NCI-H187 (cell line): ENCODE data around the gene NEMP1.
"Not testable (repeated sequence)": the region's sequence is repeated elsewhere in the genome, so short reads cannot be mapped to it uniquely, and the experiment has no call there.

ENCODE experiments used
- DNase-seq, 2 experiments: peaks; one replicate each; lab custom pipeline; 2025; lab: John Stamatoyannopoulos, UW

NEMP1 gene

DNA sequence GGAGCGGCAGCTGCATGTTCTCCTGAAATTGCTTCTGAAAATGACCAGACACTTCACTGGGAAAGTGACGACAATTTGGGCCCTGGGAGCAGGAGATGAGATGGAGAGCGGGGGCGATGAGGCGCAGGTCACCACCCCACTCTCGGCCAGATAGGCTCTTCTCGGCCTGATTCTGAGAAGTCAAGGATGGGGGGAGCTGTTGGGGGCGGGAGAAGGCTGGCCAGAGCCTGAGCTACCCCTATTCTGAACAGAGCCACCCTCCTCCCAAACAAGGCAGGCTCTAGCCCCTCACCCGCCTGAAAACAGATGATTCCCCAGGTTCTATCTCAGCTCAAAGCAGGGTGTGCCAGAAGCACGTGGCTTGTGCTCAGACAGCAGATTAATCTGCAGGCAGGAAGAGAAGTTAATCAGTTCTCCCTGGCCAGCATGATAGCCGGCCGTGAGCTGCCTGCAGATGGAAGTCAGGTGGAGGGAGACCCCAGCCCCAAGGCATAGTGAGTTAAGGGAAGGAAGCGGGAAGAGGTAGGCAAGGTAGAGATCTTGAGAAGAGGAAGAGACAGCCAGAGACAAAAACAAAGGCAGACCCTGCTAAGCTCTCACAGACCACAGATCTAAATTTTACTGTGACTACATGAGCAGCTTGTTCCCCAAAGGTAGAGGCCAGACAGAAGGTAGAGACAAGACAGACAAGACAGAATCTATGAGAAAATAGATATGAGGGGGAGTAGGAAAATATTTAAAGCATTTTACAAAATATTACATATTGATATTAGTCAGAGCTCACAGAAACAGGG lies 51.4 kb downstream of the NEMP1 start:
- DNase-seq, result no peak

DNA sequence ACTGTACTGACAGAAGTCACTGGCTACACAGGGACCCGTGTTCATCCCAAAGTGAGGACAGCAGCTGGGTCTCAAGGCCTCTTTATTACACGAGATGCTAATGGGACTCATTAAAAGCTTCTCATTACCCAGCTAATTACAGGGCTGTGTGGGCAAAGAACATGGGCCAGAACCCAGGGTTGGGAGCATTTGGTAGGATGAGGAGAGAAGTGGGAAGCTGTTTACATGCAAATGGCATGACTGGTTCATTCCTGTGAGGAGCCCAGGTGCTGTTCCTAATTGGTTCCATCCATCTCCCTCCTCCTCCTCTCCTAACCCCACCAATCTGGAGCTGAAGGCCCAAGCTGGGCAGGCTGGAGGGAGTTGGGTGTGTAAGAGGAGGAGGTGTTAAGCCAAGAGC lies 53.4 kb downstream of the NEMP1 start:
- no peak for DNase-seq

DNA sequence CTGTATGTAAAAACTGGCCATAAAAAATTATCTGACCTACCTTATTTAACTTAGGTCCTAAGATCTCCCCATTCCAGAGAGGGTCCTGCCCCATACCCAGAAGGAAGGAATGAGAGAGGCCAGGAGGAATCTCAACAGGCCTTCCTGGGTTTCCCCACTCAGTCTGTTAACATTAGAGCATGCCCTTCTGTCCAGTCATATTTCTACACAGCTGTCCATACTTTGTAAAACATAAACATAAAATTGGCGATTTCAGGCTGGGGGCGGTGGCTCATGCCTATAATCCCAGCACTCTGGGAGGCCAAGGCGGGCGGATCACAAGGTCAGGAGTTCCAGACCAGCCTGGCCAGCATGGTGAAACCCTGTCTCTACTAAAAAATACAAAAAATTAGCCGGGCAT lies 56.3 kb downstream of the NEMP1 start:
- not testable (repeated sequence) for DNase-seq

DNA sequence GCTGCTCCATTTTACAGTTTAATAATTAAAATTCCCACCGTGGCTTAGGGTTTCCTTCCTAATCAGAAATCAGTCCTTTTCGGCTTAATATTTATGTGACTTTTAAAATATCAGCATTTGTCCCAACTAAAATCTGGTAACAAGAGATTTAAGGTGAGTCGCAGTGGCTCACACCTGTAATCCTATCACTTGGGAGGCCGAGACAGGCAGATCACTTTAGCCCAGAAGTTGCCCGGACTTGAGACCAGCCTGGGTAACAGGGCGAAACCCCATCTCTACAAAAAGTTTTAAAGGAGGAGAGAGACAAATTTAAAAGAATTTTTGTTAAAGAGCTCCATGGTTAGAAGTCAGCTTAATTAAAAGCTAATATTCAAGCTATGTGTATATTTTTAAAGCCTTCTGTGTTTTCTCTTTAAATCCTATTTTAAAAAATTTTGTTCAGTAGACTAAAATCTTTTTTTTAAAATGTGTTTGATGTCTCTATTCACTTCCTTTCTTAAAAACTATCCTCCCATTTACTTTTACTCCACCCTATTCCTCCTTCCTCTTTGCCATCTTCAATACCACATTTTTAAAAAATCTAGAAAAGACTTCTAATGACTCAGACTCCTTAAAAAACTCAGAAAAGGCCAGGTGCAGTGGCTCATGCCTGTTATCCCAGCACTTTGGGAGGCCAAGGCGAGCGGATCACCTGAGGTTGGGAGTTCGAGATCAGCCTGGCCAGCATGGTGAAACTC lies 58.4 kb downstream of the NEMP1 start:
- DNase-seq, result no peak

DNA sequence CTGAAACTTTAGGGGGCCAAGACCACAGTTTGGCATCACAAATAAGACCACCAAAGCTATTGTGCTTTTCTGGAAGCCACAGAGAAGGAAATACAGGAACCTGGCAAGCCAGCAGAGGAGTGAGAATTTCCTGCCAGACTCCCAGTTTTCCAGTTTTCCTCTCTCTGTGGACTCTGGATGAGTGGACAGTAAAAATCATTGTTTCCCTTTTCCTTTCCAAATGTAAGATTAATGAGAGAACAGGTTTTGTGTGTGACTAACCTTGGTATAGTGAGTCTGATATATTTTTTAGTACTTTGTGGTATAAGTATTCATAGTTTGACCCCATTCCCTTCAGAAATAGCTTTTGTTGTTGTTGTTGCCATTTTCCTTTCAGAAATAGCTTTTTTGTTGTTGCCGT lies 59.7 kb downstream of the NEMP1 start:
- no peak for DNase-seq

DNA sequence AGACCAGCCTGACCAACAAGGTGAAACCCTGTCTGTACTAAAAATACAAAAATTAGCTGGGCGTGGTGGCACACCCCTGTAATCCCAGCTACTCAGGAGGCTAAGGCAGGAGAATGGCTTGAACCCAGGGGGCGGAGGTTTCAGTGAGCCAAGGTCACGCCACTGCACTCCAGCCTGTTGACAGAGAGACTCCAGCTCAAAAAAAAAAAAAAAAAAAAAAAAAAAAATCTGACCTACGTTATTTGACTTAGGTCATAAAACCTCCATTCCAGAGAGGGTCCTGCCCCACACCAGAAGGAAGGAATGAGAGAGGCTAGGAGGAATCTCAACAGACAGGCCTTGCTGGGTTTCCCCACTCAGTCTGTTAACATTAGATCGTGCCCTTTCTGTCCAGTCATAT lies 60.2 kb downstream of the NEMP1 start:
- DNase-seq, result not testable (repeated sequence)

DNA sequence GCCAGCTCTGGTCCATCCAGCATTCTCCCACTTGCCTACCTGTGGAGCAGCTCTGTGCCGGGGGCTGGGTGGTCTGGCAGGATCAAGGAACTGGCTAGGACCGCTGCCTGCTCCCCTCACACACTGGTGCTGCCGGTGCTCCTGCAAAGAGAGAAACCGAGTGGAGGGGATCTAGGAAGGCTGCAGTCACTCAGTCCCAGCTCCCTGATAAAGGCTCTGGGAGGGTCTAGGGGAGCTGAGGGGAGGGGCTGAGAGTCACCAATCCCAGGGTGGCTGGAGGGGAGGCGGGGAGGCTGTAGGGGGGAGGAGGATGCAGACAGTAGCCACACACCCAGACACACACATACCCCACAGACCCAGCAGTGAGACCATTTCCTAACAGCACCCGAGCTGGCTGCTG lies 62.2 kb downstream of the NEMP1 start, which contains the start of gene TAC3:
Gene TAC3 (minus strand): TSS at position 182 of the 400 bp plus-strand sequence. CDS start 732 bp downstream, outside the sequence.
- no peak for DNase-seq

DNA sequence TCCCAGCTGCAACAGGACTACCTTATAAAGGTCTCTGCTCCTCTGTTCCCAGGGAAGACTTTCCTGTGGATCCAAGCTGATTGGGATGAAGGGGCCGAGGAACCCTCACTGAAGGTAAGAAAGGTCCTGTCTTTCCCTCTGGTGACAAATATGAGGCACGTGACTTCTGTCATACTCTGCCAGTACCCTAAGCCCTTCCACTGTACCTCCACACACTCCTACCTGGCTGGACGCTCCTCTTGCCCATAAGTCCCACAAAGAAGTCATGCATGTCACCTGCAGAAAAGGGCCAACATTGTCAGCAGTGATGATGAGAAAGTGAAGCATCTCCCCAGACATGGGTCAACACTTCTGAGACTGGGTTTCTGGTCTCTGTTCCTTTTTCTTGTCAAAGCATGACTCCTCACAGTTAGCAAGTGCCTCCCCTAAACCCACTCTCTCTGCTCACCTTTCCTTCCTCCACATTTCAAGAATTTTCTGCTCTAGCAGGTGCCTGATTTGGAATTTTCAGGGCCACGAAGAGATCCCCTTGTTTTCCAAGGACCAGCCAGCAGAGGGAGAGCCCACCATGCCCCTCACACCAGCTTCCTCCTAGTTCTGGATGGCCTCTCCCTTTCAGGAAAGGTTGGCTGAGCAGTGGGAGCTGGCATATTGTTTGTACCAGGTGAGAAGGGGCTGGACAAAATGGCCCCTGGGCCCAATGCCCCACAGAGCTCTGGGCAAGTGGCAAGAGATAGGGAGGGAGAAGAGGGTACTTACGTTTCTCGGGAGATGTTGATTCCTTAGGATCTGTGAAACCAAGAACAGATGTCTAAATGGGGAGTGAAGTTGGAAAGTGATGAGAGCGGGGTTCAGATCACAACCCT lies 65.8 kb downstream of the NEMP1 start:
- no peak for DNase-seq

DNA sequence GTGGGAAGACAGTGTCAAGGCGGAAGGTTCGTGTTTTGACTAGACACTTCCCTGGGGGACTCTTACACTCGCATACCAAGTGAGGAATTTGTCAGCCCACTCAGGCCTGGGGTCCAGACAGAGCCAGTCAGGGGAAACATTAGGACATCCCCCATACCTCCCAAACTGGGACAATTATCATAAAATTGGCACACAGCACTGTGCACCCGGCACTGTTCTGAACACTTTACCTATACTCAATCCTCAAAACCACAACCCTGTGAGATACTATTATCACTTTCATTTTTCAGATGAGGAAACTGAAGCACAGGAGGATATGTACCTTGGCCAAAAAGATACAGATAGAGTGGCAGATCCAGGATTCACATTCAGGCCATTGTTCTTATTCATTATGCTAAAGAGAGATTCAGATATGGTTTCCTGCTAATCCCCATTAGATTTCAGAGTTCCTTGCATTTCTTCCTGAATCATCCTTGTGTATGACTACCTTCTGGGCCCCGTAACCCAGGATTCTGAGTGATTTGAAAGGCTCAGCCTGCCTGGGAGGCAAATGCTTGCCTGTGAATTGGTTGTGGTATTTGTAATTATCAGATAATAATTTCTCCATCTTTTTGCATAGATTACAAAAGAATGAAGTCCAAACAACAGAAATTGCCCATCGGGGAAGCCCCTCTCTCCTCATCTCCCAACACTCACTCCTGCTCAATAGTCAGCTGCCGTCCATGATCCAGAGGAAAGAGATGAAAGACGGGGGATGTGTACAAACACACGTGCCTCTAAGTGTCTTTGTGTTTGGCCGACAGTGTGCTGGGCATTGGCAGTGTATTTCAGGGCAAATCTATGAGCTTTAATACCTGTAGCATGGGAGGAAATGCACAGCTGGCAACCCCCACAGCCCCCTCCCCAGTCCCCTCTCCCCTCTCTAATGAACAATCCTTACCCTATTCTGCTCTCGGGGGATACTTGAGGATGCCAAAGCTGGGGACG lies 66.9 kb downstream of the NEMP1 start:
- no peak for DNase-seq

DNA sequence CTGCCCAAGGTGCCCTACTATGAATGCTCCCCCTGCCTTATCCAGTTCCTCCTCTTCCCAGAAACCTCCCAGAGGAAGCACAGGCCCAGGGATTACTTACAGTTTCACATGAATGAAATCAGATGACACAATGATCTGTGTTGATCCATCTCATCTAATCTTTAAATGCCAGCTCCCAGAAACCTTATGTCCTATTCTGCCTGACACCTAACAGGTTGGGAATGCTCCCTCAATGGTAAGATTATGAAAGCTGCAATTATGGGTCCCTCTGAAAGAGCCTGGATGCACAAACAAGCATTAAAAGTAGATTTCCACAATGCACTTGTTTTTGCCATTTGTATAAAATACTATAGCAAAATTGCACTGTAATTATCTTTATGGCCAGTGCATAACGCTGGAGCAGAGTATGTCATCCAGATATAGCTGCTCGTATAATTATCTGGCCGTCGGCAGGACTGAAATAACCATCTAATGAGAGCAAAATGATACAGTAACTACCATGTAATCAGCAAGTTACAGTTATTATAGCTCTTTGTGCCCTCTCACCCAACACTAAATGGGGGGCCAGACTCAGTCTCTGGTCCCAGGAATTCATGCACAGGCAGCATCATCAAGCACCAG lies 67.9 kb downstream of the NEMP1 start:
- no peak for DNase-seq

DNA sequence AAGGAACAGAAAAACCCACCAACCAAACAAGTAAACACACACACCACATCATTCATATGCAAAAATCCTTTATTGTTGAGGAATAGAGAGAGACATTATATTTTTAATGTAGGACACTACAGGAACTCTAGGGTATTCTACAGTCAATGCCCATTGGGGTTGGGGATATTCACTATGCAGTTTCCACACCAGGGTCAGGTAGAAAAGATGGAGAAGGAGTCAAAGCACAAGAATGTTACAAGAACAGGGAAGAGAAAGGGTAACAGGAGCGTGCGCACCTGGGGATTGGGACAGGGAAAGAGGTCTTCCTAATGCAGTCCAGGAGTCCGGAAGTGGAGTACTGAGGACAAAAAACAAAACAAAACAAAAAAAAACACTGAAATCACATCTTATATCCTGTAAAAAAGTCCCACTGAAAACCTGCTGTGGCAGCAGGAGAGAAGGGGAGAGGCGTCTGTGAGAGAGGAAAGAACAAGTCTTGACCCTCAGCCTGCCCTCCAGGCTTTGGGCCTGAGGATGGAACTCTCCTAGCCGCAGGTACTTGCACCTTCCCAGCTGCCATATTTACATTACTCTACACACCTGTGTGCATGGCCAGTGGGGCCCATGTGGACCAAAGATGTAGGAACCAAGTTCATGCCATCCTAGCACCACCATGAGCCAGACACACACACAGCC lies 68.5 kb downstream of the NEMP1 start:
- no peak for DNase-seq

DNA sequence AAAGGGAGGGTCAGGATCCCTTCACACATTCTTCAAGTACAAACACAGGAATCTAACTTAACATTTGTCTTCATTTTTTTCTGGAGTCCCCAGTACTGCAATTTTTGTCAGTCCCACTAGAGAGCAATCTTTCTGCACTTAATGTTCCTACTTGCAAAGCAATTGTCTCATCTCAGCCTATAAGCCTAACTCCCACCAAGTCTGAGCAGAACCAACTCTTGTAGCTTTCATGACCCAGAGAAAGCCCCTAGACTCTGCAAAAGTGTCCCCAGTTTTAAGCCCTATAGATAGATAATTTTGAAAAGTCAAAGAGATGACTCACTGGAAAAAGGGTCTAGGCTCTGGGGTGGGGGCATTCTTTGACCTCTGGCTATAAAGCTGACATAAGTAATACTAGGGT lies 70.4 kb downstream of the NEMP1 start:
- DNase-seq, result no peak

DNA sequence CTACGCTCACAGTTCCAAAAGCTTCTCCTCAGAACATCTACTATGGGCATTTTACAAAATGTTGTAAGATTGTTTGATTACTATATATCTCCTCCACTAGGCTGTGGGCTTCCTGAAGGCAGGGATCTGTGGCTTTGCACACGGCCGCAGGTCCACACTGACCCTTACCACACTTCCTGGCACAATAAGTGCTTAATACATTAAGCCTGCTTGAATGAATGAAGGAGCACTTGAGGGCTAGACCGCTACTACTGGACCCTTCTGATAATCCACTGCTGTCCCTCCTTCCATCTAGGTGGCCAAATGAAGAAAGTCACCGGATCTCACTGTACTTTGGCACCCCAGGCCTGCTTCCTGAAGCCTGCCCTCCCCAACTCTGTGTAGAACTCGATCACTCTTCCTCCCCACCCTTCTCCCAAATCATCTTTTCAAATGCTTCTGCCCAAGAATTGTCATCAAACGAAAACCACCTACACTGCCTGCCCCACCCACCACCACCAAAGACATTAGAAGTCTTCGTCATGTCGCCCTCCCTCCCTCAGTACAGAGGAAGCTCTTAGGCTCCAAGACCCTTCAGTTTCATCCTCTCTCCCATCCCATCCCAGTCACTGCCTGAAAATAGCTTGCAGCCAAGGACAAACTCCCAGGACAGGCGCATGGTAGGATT lies 71.6 kb downstream of the NEMP1 start:
- DNase-seq, result no peak

DNA sequence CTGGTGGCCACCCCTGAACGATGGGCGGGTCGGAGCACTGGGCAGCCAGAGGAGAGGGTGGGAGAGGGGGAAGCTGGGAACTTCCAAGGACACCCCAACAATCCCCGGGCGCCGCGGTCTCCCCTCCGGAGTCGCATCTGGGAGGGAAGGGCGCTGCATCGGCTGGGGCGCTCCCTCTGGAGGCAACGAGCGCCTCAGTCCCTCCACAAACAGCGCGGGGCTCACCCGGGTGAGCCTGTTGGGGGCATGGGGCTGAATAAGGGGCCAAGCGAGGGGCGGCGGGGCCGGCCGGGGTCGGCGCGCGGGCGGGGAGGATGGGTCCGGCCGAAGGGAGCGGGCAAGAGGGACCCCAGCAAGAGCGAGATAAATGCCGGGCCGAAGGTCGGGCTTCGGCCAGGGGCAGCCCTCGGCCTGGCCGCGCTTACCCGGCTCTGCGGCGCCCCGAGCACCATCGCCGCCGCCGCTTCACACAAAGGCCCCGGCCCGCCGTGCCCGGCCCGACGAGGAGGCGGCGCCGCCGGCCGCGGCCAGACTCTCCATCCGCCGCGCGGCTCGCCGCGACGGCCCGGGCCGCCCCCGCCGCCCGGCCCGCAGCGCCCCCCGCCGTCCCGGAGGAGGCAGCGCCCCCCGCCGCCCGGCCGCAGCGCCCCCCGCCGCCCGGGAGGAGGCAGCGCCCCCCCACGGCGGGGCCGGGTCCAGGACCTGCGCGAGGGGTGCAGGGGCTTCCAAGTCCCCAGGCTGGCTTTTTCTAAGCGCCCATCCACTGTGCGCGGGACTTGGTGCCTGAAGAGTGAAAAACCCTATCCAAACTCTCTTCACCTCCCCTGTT lies 72.4 kb downstream of the NEMP1 start, which contains the start of gene ZBTB39:
Gene ZBTB39 (minus strand): TSS at position 567 of the 829 bp plus-strand sequence. CDS start 1,629 bp downstream, outside the sequence.
- peak in 1 of 2 experiments; percentile 48 for DNase-seq
